Measurements from ENCODE around the gene MRPS16.
"Not testable (repeated sequence)": the region's sequence is repeated elsewhere in the genome, so short reads cannot be mapped to it uniquely, and the experiment has no call there.

The MRPS16 gene

GRCh38 chr10:73252445-73253224, at the start of gene MRPS16:
TSS of gene MRPS16 (minus strand) at chr10:73252644. CDS start at chr10:73252482, 162 bp downstream.
- peak; percentile 59 for DNase-seq

- DNase-seq, result no peak
These were observed 44.5 kb upstream of the MRPS16 start for GRCh38 chr10:73296946-73297345.

GRCh38 chr10:73293461-73293860, 41.0 kb upstream of the MRPS16 start:
- DNase-seq, result no peak

- DNase-seq, result no peak
These were observed 37.5 kb upstream of the MRPS16 start for GRCh38 chr10:73289958-73290357.

GRCh38 chr10:73287441-73287840, 35.0 kb upstream of the MRPS16 start:
- no peak for DNase-seq

GRCh38 chr10:73281097-73281496, 28.7 kb upstream of the MRPS16 start:
- no peak for DNase-seq

GRCh38 chr10:73264423-73264822, 12.0 kb upstream of the MRPS16 start:
- DNase-seq, result no peak

GRCh38 chr10:73263693-73264347, 11.4 kb upstream of the MRPS16 start:
- DNase-seq, result no peak

- DNase-seq, result no peak
These were observed 10.6 kb upstream of the MRPS16 start for GRCh38 chr10:73262880-73263555.

- no peak for DNase-seq
These were observed 9.8 kb upstream of the MRPS16 start for GRCh38 chr10:73262105-73262730.

GRCh38 chr10:73261362-73261995, 9.0 kb upstream of the MRPS16 start:
- no peak for DNase-seq

GRCh38 chr10:73258612-73259011, 6.2 kb upstream of the MRPS16 start:
- DNase-seq, result not testable (repeated sequence)

- DNase-seq, result no peak
These were observed 746 bp upstream of the MRPS16 start for GRCh38 chr10:73253225-73253555.

- DNase-seq, result no peak
These were observed 580 bp downstream of the MRPS16 start for GRCh38 chr10:73251683-73252444.

GRCh38 chr10:73248259-73248724, 4.2 kb downstream of the MRPS16 start:
- DNase-seq, result no peak

- DNase-seq, result no peak
These were observed 4.8 kb downstream of the MRPS16 start for GRCh38 chr10:73247509-73248258.

GRCh38 chr10:73246646-73247508, 5.6 kb downstream of the MRPS16 start, which contains the start of gene DNAJC9:
TSS of gene DNAJC9 (minus strand) at chr10:73247255. CDS start at chr10:73247189, 66 bp downstream.
- peak; percentile 78 for DNase-seq

- DNase-seq, result no peak
These were observed 6.2 kb downstream of the MRPS16 start for GRCh38 chr10:73246322-73246645.

- DNase-seq, result no peak
These were observed 7.5 kb downstream of the MRPS16 start for GRCh38 chr10:73244866-73245477.

GRCh38 chr10:73239908-73240307, 12.5 kb downstream of the MRPS16 start:
- no peak for DNase-seq
